ENCODE results near the gene NCK2. TPM values are rescaled to one million over a fixed set of nuclear protein-coding genes. Genes with fewer than 3 reads are reported as not detected.

NCK2 gene
- total RNA-seq, 1 experiment from 2014 or later = 49.2 TPM

- no peak overlapping the region for H3K4me3 Mint-ChIP-seq
- Histone ChIP-seq H3K4me2 (ENCODE audit: insufficient read depth, insufficient read length, low read length) (no peak overlapping the region), H3K79me1 (ENCODE audit: insufficient read depth, low read depth, low read length, poor library complexity, severe bottlenecking) (no peaks in the 10 kb centered on the region), H2BK120ac (ENCODE audit: low read depth, low read length, poor library complexity, severe bottlenecking) (no peak overlapping the region), H3K79me2 (ENCODE audit: insufficient read depth, low read length) (no peaks in the 10 kb centered on the region), H4K5ac (ENCODE audit: insufficient read length, low read depth, low read length) (no peak overlapping the region), H3K9ac (ENCODE audit: extremely low read depth, insufficient read length, low read length) (no peak overlapping the region), H3K14ac (ENCODE audit: insufficient read depth, low read length) (no peak overlapping the region), H3K18ac (ENCODE audit: insufficient read length, low read depth, low read length) (no peak overlapping the region), H2BK15ac (ENCODE audit: low read depth, low read length) (no peak overlapping the region), H3K4ac (ENCODE audit: low read depth, low read length) (no peak overlapping the region), H2BK20ac (ENCODE audit: low read depth, low read length, poor library complexity, severe bottlenecking) (no peak overlapping the region), H4K8ac (replicated peaks; ENCODE audit: insufficient read length, low read depth, low read length) (no peak overlapping the region), H4K20me1 (ENCODE audit: control insufficient read depth, insufficient read depth, insufficient read length) (no peaks in the 10 kb centered on the region), H2BK5ac (ENCODE audit: insufficient read length, low read length) (no peak overlapping the region), H2AFZ (ENCODE audit: low read length) (no peak overlapping the region), H3K27ac (ENCODE audit: insufficient read length, low read depth, low read length) (no peak overlapping the region), H2AK5ac (ENCODE audit: insufficient read length, low read length) (no peak overlapping the region), H3K23me2 (ENCODE audit: insufficient read length, low read depth, low read length, poor library complexity, severe bottlenecking) (no peaks in the 10 kb centered on the region), H3K9me3 (ENCODE audit: control insufficient read depth, low read depth, low read length) (peaks cover 5% of the 10 kb centered on the region), H2BK12ac (ENCODE audit: insufficient read length, low read depth, low read length) (no peak overlapping the region), H4K91ac (ENCODE audit: insufficient read length, low read depth, low read length) (no peak overlapping the region), H3K56ac (ENCODE audit: insufficient read length, low read depth, low read length) (no peak overlapping the region), H3K27me3 (ENCODE audit: insufficient read depth, low read length) (no peaks in the 10 kb centered on the region), H3K23ac (ENCODE audit: insufficient read length, low read depth, low read length) (no peak overlapping the region), H3K4me1 (ENCODE audit: insufficient read depth, low read length) (no peaks in the 10 kb centered on the region), H3T11ph (ENCODE audit: low read length) (no peak overlapping the region)
- H3K4me1 Mint-ChIP-seq = 0 out of 4 replicates have a peak, but pooled peaks cover 0 to 3% of the 10 kb centered on the region in 2 experiments
- TF ChIP-seq, protein P1, sequence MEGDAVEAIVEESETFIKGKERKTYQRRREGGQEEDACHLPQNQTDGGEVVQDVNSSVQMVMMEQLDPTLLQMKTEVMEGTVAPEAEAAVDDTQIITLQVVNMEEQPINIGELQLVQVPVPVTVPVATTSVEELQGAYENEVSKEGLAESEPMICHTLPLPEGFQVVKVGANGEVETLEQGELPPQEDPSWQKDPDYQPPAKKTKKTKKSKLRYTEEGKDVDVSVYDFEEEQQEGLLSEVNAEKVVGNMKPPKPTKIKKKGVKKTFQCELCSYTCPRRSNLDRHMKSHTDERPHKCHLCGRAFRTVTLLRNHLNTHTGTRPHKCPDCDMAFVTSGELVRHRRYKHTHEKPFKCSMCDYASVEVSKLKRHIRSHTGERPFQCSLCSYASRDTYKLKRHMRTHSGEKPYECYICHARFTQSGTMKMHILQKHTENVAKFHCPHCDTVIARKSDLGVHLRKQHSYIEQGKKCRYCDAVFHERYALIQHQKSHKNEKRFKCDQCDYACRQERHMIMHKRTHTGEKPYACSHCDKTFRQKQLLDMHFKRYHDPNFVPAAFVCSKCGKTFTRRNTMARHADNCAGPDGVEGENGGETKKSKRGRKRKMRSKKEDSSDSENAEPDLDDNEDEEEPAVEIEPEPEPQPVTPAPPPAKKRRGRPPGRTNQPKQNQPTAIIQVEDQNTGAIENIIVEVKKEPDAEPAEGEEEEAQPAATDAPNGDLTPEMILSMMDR (conservative IDR thresholded peaks at IDR 0.05) = no peak
- no peak for DNase-seq
- H3K27ac Mint-ChIP-seq = no peak overlapping the region
- WGBS (ENCODE audit: extremely low coverage, insufficient read length, low lambda C conversion rate) = 100% methylated on average over 2 of the region's 6 CpGs
- H3K36me3 Mint-ChIP-seq (ENCODE audit: insufficient read depth in 1 of 3, low read depth in 3 of 3) = peaks cover 4 to 13% (median 9%) of the 10 kb centered on the region in 3 experiments; a peak in 6 of 7 replicates
- H3K27me3 Mint-ChIP-seq (ENCODE audit: low read depth) = peaks cover 15% of the 10 kb centered on the region
- H3K9me3 Mint-ChIP-seq = peaks cover 17 to 19% of the 10 kb centered on the region in 2 experiments
Observed at GRCh38 chr2:105936954-105937353, 192.2 kb downstream of the NCK2 start.
